IPS DF 6.9 (cell line): ENCODE data around the gene GNAI2.
A peak's percentile ranks its signal among the peaks of the same experiment; 100 is the strongest.
"Not testable (repeated sequence)": the region's sequence is repeated elsewhere in the genome, so short reads cannot be mapped to it uniquely, and the experiment has no call there.

Experiments
- DNase-seq: peaks from one replicate; pipeline ENCODE4 v3.0.0-alpha.2; 2013; ENCODE audit warnings: low read depth, low spot score
- H3K27ac ChIP-seq: one replicate; pipeline ENCODE4 v1.5.1; 2013; ENCODE audit warnings: low read length, control low read depth
- H3K27me3 ChIP-seq: 2 replicates; pipeline ENCODE4 v1.6.1; 2013; ENCODE audit warnings: mild to moderate bottlenecking, low read length; ENCODE audit not compliant: control insufficient read depth, insufficient read depth
- H3K36me3 ChIP-seq: 2 replicates; pipeline ENCODE4 v1.6.1; 2013; ENCODE audit warnings: low read length; ENCODE audit not compliant: control insufficient read depth, insufficient read depth
- H3K4me1 ChIP-seq: 2 replicates; pipeline ENCODE4 v1.6.1; 2013; ENCODE audit warnings: low read length; ENCODE audit not compliant: control insufficient read depth, insufficient read depth
- H3K4me3 ChIP-seq: 2 replicates; pipeline ENCODE4 v1.5.1; 2013; ENCODE audit warnings: mild to moderate bottlenecking, low read length
- H3K9me3 ChIP-seq: 2 replicates; pipeline ENCODE4 v1.6.1; 2013; ENCODE audit warnings: low read length, inconsistent platforms; ENCODE audit not compliant: control insufficient read depth, insufficient read depth
- WGBS: extraction: QIAGEN DNeasy Blood & Tissue Kit; methylation state at CpG from one replicate; pipeline ENCODE4 v1.1.7; 2013; ENCODE audit warnings: mixed read lengths, missing lambda C conversion rate; ENCODE audit not compliant: insufficient read length, insufficient coverage; 5-methylcytosine and 5-hydroxymethylcytosine counted together

Gene GNAI2

DNA sequence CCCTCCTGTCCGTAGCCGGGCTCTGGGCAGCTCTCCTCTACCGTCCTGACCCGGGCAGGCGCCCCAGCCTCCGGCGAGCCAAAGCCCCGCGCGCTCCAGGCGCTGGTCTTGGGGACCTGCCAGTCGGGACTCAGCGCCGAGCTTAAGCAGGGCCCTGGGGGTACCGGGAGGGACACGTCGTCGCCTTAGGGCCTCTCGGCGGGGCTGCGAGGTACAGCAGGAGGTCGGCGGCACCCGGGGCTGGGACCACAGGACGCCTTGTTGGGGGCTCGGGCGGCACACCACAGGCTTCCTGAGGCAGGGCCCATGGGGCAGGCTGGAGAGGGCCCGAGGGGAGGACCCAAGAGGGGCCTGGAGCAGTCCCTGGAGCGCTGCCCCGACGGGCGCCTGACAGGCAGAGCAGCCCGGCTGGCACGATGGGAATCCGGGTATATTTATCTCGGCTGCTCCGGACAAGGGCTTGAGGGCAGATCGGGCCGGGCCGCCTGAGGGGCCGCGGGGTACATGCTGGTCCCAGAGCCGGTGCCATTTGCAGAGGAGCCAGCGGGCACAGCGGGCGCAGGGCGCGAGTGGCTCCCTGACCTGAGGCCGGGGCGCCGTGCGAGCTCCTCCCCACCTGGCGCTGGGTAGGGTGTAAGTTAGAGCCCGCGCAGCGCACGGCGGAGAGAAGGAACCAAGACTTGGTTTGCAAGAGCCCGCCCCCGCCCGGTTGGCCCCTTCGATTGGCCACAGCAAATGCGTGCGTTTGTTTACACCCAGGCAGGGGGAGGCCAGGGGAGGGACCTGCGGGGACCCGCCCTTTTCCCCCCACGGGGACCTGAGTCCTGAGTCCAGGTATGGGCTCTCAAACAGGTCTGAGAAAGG is 30.4 kb upstream of the GNAI2 start:
- Histone ChIP-seq H3K9me3 (no peaks in the 10 kb centered on the region), H3K27me3 (peaks cover 3% of the 10 kb centered on the region; the same call in 1 of the 2 replicates), H3K4me3 (peak overlapping the region; percentile 28; the same call in 1 of the 2 replicates), H3K36me3 (no peaks in the 10 kb centered on the region), H3K27ac (no peak overlapping the region), H3K4me1 (peaks cover 4% of the 10 kb centered on the region)
- WGBS = no CpG with 5 or more reads among the region's 67 CpGs
- no peak for DNase-seq

DNA sequence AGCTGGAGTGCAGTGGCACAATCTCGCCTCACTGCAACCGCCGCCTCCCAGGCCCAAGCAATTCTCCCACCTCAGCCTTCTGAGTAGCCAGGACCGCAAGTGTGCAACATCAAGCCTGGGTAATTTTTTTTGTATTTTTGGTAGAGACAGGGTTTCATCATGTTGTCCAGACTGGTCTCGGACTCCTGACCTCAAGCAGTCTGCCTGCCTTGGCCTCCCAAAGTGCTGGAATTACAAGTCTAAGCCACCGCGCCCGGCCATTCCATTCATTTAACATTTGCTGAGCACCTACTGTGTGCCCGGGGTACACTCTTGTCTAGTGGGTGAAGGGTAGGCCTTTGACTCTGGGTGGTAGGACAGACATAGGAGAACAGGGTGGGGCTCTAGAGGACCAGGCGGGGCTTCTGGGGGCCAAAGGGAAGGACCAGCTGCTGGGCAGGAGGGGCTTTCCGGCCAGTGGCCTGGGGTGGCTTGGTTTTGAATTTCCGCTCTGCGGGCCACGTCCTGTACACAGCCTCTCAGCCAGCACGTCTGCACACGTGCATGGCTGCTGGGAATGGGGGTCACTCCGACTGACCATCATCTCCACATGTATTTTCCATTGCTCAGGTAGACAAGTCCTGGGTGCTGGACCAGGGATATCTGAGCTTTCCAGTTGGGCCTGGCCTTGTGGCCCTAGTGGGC is 28.5 kb upstream of the GNAI2 start:
- Histone ChIP-seq H3K9me3 (no peaks in the 10 kb centered on the region), H3K27ac (no peak overlapping the region), H3K4me3 (no peak overlapping the region), H3K27me3 (peaks cover 3% of the 10 kb centered on the region; the same call in 1 of the 2 replicates), H3K36me3 (no peaks in the 10 kb centered on the region), H3K4me1 (peaks cover 6% of the 10 kb centered on the region)
- DNase-seq = no peak
- no CpG with 5 or more reads among the region's 17 CpGs for WGBS

DNA sequence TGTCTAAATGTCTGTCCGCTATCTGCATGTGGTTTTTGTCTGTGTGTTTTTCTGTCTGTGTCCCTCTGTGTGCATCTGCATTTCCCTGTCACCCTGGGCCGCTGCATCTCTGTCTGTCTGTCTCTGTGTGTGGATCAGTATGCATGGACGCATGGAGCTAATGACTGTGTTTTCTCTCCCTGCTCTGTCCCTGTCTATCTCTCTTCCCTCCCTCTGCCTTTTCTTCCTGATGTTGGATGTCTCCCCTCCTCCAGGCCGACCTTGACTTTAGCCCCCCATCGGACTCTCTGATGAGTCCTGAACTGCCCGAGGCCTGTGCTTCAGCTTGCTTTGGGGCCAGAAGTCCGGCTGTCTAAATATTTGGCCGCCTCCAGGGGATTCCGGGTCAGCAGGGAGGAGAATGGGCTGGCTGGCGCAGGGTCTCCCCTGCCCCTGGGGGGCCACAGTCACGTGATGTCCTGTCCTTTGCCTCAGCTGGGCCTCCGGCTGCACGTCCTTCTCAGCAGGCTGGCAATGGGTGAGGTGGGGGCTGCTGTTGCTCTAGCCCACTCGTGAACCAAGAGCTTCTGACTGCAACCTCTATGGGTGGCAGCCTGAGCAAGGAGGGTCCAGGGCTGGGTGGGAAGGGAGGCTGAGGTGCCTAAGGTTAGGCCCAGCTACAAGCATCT is 27.2 kb upstream of the GNAI2 start:
- H3K36me3 ChIP-seq = no peaks in the 10 kb centered on the region
- no peak for DNase-seq
- H3K4me1 ChIP-seq = peaks cover 4% of the 10 kb centered on the region
- H3K4me3 ChIP-seq = no peak overlapping the region
- WGBS = no CpG with 5 or more reads among the region's 14 CpGs
- peaks cover 3% of the 10 kb centered on the region; the same call in 1 of the 2 replicates for H3K27me3 ChIP-seq
- no peaks in the 10 kb centered on the region for H3K9me3 ChIP-seq
- H3K27ac ChIP-seq = no peak overlapping the region

GRCh38 chr3:50210176-50210509 is 25.9 kb upstream of the GNAI2 start:
- Histone ChIP-seq H3K36me3 (no peaks in the 10 kb centered on the region), H3K27ac (no peak overlapping the region), H3K9me3 (no peaks in the 10 kb centered on the region), H3K4me3 (no peak overlapping the region), H3K27me3 (peaks cover 3% of the 10 kb centered on the region; the same call in 1 of the 2 replicates), H3K4me1 (peaks cover 4% of the 10 kb centered on the region)
- WGBS = no CpG with 5 or more reads among the region's 5 CpGs
- no peak for DNase-seq

DNA sequence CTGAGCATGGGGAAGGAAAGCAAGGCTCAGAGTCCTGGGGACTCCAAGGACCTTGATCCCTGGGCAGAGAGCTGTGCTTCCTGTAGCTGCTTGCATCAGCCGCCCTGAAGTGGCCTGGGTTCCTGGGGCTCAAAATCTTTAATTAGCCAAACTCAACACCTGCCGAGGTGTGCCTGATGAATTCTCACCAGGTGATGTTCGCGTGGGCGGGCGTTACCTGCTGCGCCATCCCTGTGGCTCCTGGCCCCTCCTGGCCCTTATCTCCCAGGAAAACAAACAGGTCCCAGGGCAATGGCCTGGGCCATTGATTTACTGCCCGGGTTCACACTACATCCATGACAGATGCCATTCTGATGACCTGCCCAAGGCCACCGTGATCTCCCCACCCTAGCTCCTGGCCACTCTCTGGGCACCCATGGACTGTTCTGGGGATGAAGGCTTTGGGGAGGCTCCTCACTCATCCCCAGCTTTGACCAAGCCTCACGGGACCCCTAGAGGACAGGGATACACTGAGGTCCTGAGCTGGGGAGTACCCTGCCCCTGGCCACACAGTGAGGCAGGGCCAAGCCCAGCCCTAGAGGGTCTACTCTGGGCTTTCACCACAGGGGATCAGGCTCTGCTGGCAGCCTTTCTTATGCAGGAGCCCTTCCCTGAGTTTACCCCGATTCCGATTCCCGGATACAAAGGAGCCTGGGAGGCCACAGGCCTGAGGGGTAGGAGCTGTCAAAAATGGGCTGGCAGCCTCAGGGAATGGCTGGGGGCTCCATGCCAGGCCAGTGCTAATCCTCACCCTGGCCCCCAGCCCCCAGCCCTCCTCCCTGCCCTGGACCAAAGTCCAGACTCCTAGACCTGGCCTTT is 25.3 kb upstream of the GNAI2 start:
- DNase-seq = no peak
- Histone ChIP-seq H3K36me3 (no peaks in the 10 kb centered on the region), H3K4me1 (peaks cover 3% of the 10 kb centered on the region), H3K9me3 (no peaks in the 10 kb centered on the region), H3K27ac (no peak overlapping the region), H3K4me3 (no peak overlapping the region), H3K27me3 (peaks cover 3% of the 10 kb centered on the region; the same call in 1 of the 2 replicates)
- whole genome bisulfite sequencing = no CpG with 5 or more reads among the region's 13 CpGs

- not testable (repeated sequence) for H3K27ac ChIP-seq, H3K36me3 ChIP-seq, H3K4me1 ChIP-seq, H3K4me3 ChIP-seq, H3K9me3 ChIP-seq, DNase-seq, H3K27me3 ChIP-seq
- WGBS = no CpG with 5 or more reads among the region's 5 CpGs
Observed at GRCh38 chr3:50211368-50211717, 24.7 kb upstream of the GNAI2 start.

- Histone ChIP-seq H3K9me3 (no peaks in the 10 kb centered on the region), H3K4me1 (peaks cover 2% of the 10 kb centered on the region; the same call in 1 of the 2 replicates), H3K27ac (no peak overlapping the region), H3K36me3 (no peaks in the 10 kb centered on the region), H3K27me3 (no peaks in the 10 kb centered on the region), H3K4me3 (no peak overlapping the region)
- no peak for DNase-seq
- WGBS = no CpG with 5 or more reads among the region's 2 CpGs
Observed at GRCh38 chr3:50211930-50212329, 24.1 kb upstream of the GNAI2 start.

DNA sequence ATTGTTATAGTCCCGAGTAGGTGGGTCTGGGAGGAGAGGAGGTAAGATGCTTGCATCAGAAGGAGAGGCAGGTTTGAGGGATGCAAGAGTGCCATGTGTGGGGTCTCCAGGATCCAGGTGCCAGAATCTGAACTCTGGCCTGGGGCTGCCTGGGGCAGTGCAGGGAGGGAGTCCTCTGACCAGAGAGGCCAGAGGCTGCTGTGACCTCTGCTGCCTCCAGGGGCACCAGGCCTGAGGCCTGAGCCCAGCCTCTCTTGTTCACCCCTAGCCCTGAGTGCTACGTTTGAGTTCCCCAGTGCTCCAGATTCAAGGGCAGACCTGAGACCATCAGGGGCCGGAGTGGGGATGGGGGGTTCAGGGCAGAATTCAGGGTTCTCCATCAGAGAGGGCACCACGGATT is 23.5 kb upstream of the GNAI2 start:
- WGBS = no CpG with 5 or more reads among the region's 4 CpGs
- Histone ChIP-seq H3K36me3 (no peaks in the 10 kb centered on the region), H3K27me3 (no peaks in the 10 kb centered on the region), H3K4me1 (peaks cover 2% of the 10 kb centered on the region; the same call in 1 of the 2 replicates), H3K9me3 (no peaks in the 10 kb centered on the region), H3K4me3 (no peak overlapping the region), H3K27ac (no peak overlapping the region)
- DNase-seq = no peak

DNA sequence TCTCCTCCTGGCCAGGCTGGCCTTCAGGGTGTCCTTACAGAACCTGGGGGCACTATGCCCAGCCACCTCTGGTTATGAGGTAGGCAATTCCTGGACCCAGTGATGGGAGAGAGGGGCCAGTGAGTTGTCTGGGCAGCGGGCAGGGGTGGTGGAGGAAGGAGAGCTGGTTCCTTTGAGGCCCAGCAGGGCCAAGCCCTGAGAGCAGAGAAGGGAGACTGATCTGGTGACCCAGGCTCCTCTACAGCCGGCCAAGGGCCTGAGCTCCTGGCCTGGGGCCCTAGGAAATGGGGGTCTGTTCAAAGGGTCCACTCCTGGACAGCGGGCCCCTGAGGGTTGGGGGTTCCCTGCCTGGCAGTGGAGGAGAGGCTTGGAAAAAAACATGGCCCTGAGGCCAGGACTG is 23.0 kb upstream of the GNAI2 start:
- Histone ChIP-seq H3K4me3 (no peak overlapping the region), H3K4me1 (peaks cover 2% of the 10 kb centered on the region; the same call in 1 of the 2 replicates), H3K9me3 (no peaks in the 10 kb centered on the region), H3K27me3 (no peaks in the 10 kb centered on the region), H3K36me3 (no peaks in the 10 kb centered on the region), H3K27ac (no peak overlapping the region)
- DNase-seq = no peak
- WGBS = no CpG with 5 or more reads among the region's 3 CpGs

DNA sequence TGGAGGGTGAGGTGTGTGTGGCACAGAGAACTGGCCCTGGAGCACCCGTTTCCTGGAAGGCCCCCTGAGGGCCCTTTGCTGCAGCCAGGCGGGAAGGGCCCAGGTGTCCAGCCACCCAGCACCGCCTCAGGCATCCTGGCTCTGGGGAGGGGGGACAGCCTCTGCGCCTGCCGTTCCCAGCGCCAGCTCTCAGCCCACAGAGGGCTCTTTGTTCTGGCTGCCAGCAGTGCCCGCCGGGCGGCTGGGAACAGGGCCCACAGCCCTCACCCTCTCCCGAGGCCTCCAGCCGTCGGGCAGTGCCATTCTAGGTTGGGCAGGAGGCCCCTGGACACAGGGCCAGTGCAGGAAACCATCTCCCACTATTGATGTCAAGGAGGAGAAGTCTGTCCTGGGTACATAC is 22.6 kb upstream of the GNAI2 start:
- no peak overlapping the region for H3K27ac ChIP-seq
- no peak for DNase-seq
- WGBS = no CpG with 5 or more reads among the region's 12 CpGs
- H3K4me3 ChIP-seq = no peak overlapping the region
- no peaks in the 10 kb centered on the region for H3K9me3 ChIP-seq
- no peaks in the 10 kb centered on the region; the same call in 1 of the 2 replicates for H3K36me3 ChIP-seq
- no peaks in the 10 kb centered on the region for H3K27me3 ChIP-seq
- H3K4me1 ChIP-seq = peaks cover 2% of the 10 kb centered on the region; the same call in 1 of the 2 replicates
